NB4 (cell line): ENCODE results near the gene CEP192.
A peak's percentile ranks its signal among the peaks of the same experiment; 100 is the strongest.

Experiments used
- DNase-seq: peaks from one replicate; pipeline ENCODE4 v3.0.0; 2010; ENCODE audit warnings: low read depth
- H3K4me3 ChIP-seq: one replicate; pipeline ENCODE4 v1.5.1; 2011; ENCODE audit warnings: mild to moderate bottlenecking, low read depth, low read length, moderate library complexity
- MAX ChIP-seq: IDR thresholded peaks from 2 replicates; pipeline ENCODE4 v1.6.1; 2011; ENCODE audit warnings: low read depth, low read length
- MYC ChIP-seq: IDR thresholded peaks from 2 replicates; pipeline ENCODE4 v1.6.1; 2011; ENCODE audit warnings: low read depth, low read length
- POLR2A ChIP-seq: IDR thresholded peaks from 2 replicates; pipeline ENCODE4 v1.6.1; 2011; ENCODE audit warnings: mild to moderate bottlenecking; ENCODE audit not compliant: insufficient read length; ENCODE audit errors: extremely low read depth
- TF ChIP-seq, protein P1 (sequence below): IDR thresholded peaks from one replicate; pipeline ENCODE4 v1.5.1; 2012; ENCODE audit warnings: low read depth, low read length

CEP192 gene

GRCh38 chr18:13006531-13007247, 15.5 kb downstream of the CEP192 start:
- TF ChIP-seq POLR2A (no peak), MYC (no peak), MAX (no peak)
- TF ChIP-seq, protein P1, sequence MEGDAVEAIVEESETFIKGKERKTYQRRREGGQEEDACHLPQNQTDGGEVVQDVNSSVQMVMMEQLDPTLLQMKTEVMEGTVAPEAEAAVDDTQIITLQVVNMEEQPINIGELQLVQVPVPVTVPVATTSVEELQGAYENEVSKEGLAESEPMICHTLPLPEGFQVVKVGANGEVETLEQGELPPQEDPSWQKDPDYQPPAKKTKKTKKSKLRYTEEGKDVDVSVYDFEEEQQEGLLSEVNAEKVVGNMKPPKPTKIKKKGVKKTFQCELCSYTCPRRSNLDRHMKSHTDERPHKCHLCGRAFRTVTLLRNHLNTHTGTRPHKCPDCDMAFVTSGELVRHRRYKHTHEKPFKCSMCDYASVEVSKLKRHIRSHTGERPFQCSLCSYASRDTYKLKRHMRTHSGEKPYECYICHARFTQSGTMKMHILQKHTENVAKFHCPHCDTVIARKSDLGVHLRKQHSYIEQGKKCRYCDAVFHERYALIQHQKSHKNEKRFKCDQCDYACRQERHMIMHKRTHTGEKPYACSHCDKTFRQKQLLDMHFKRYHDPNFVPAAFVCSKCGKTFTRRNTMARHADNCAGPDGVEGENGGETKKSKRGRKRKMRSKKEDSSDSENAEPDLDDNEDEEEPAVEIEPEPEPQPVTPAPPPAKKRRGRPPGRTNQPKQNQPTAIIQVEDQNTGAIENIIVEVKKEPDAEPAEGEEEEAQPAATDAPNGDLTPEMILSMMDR = no peak
- H3K4me3 ChIP-seq = no peak overlapping the region
- no peak for DNase-seq

DNA sequence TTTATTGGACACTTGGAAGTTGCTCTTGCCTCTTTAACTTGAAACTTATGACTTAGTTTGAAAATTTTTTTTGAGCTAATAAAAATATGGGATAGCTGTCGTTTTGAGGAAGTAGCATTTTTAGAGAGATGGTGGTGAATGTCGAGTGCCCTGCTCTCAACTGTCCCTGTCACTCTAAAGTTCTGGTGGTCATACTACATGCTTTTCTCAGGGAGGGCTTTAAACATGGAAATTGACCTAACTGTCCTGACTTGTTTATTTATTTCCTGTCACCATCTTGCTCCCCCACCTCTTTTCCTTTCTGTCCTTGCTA, 16.0 kb downstream of the CEP192 start:
- DNase-seq = peak; percentile 32
- TF ChIP-seq MYC (no peak), POLR2A (no peak)
- TF ChIP-seq, protein P1 = no peak

GRCh38 chr18:13011719-13012118, 20.6 kb downstream of the CEP192 start:
- no peak for TF ChIP-seq MYC
- no peak for TF ChIP-seq POLR2A
- no peak for TF ChIP-seq MAX
- TF ChIP-seq, protein P1 = no peak
- DNase-seq = no peak
- no peak overlapping the region for H3K4me3 ChIP-seq

More for the DNA sequence above, 16.0 kb downstream of the CEP192 start:
- no peak overlapping the region for H3K4me3 ChIP-seq

- TF ChIP-seq MYC (no peak), POLR2A (no peak), MAX (no peak)
- TF ChIP-seq, protein P1 = no peak
- no peak for DNase-seq
- no peak overlapping the region for H3K4me3 ChIP-seq
Observed at GRCh38 chr18:13014232-13014631, 23.1 kb downstream of the CEP192 start.

- no peak for TF ChIP-seq MYC
- TF ChIP-seq, protein P1 = no peak
- TF ChIP-seq POLR2A = no peak
- TF ChIP-seq MAX = no peak
- no peak for DNase-seq
- no peak overlapping the region for H3K4me3 ChIP-seq
Observed at GRCh38 chr18:13014818-13015217, 23.7 kb downstream of the CEP192 start.

- DNase-seq = no peak
- TF ChIP-seq, protein P1 = no peak
- TF ChIP-seq POLR2A (no peak), MYC (no peak), MAX (no peak)
Observed at GRCh38 chr18:13017247-13017875, 26.2 kb downstream of the CEP192 start.

More at GRCh38 chr18:13017247-13017875, 26.2 kb downstream of the CEP192 start:
- H3K4me3 ChIP-seq = no peak overlapping the region
